GM12878 (cell line): Measurements from ENCODE around the gene SMG9. TPM values are rescaled to one million over a fixed set of nuclear protein-coding genes. Genes with fewer than 3 reads are reported as not detected.

Experiments used
- BHLHE40 ChIP-seq, 2 experiments: fragments of 450-650 bp in 1 of 2; IDR thresholded peaks; 2 replicates each; pipeline ENCODE4 v1.6.1; 2011 to 2017; ENCODE audit warnings: low read depth in 2 of 2, borderline replicate concordance in 1 of 2, improper control_type of control experiment in 1 of 2, low read length in 1 of 2, mild to moderate bottlenecking in 1 of 2
- DPF2 ChIP-seq: fragments of 450-650 bp; IDR thresholded peaks from 2 replicates; pipeline ENCODE4 v1.6.1; 2017; ENCODE audit warnings: mild to moderate bottlenecking
- EGR1 ChIP-seq, 2 experiments: IDR thresholded peaks; 1 replicate in 1 of 2; 2 replicates in 1 of 2; pipeline ENCODE4 v1.6.1; 2011 to 2012; ENCODE audit warnings: low read depth in 2 of 2, low read length in 2 of 2, borderline replicate concordance in 1 of 2, mild to moderate bottlenecking in 1 of 2, moderate library complexity in 1 of 2
- HDAC6 ChIP-seq: fragments of 200-600 bp; sonication (generic); IDR thresholded peaks from one replicate; pipeline ENCODE4 v1.8.0; 2017; ENCODE audit warnings: antibody characterized with exemption; ENCODE audit not compliant: unreplicated experiment
- IRF4 ChIP-seq: IDR thresholded peaks from 2 replicates; pipeline ENCODE4 v1.6.1; 2011; ENCODE audit warnings: low read depth, low read length
- KDM1A ChIP-seq: fragments of 200-600 bp; sonication (generic); IDR thresholded peaks from 2 replicates; pipeline ENCODE4 v1.6.1; 2016; ENCODE audit warnings: borderline replicate concordance
- MYB ChIP-seq: fragments of 150-350 bp; IDR thresholded peaks from 2 replicates; pipeline ENCODE4 v1.6.1; 2014; ENCODE audit warnings: mild to moderate bottlenecking, low read depth, low read length, borderline replicate concordance
- POLR2AphosphoS2 ChIP-seq: IDR thresholded peaks from 2 replicates; pipeline ENCODE4 v1.6.1; 2011; ENCODE audit warnings: low read depth, mild to moderate bottlenecking, low read length, improper control_type of control experiment, moderate library complexity
- SP1 ChIP-seq: IDR thresholded peaks from one replicate; pipeline ENCODE4 v1.6.1; 2011; ENCODE audit warnings: low read depth, low read length
- STAT3 ChIP-seq: IDR thresholded peaks from 2 replicates; pipeline ENCODE4 v1.6.1; 2011; ENCODE audit warnings: low read depth, low read length, improper control_type of control experiment
- SUPT20H ChIP-seq: IDR thresholded peaks from 2 replicates; pipeline ENCODE4 v1.6.1; 2011; ENCODE audit warnings: low read depth, mild to moderate bottlenecking, low read length, moderate library complexity, borderline replicate concordance; ENCODE audit not compliant: control insufficient read depth
- polyA plus RNA-seq, 11 experiments: library from polyadenylated mRNA; depleted of rRNA in 4 of 11; unstranded in 6 of 11; stranded (reverse) in 5 of 11; fragments of >200 nt; fragmentation: Nextera tagmentation in 4 of 11; fragmentation: Illumina TruSeq in 1 of 11; extraction: Ambion mirVana in 4 of 11; extraction: Trizol in 1 of 11; gene quantifications; 1 replicate in 1 of 11; 2 replicates in 10 of 11; pipeline versions ENCODE4 v1.2.1 to v1.2.3, GENCODE V29; 2011 to 2016; ENCODE audit warnings: inconsistent platforms in 2 of 11, missing spikeins in 2 of 11, low read depth in 1 of 11
- total RNA-seq, 4 experiments: library from RNA; depleted of rRNA in 3 of 4; stranded (reverse); fragments of >200 nt in 3 of 4; fragmentation: Illumina TruSeq in 1 of 4; extraction: Trizol in 1 of 4; gene quantifications; 2 replicates each; pipeline versions ENCODE4 v1.2.1 to v1.2.3, GENCODE V29; 2013 to 2021
- TF ChIP-seq, protein P1 (sequence below): IDR thresholded peaks from 2 replicates; pipeline ENCODE4 v1.6.1; 2012; ENCODE audit warnings: mild to moderate bottlenecking, low read depth, low read length
- TF ChIP-seq, protein P2 (sequence below): fragments of 450-650 bp; IDR thresholded peaks from 2 replicates; pipeline ENCODE4 v1.6.1; 2014; ENCODE audit warnings: mild to moderate bottlenecking
- TF ChIP-seq, protein P3 (sequence below): IDR thresholded peaks from 2 replicates; pipeline ENCODE4 v1.6.1; 2012; ENCODE audit warnings: low read length, inconsistent platforms
- TF ChIP-seq, protein P4 (sequence below): IDR thresholded peaks from 2 replicates; pipeline ENCODE4 v1.6.1; 2012; ENCODE audit warnings: low read depth, low read length, improper control_type of control experiment

Gene SMG9
- total and polyA plus RNA-seq, 10 of the 15 experiments (the other 5 are each of a cell fraction or from before 2014, with no cell fraction given) = 0.69 to 52.2 (median 28.1) TPM

DNA sequence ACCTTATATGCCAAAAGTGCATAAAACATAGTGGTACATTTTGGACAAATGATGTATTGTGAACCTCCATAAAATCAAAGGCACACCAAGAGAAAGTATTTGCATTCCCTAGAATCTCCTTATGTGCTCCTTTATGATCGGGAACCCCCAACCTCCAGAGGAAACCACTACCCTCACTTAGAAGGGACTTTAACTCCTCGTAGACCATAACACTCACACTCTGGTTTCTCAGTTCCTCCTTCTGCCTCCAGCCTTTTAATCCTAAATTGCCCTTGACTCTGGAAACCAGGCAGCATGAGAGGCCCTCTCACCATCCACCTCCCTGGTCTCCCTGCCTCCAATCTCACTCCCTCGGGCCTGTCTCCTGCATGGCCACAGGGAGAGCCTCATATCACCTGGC, 35.8 kb upstream of the SMG9 start (continued):
- TF ChIP-seq, protein P1, sequence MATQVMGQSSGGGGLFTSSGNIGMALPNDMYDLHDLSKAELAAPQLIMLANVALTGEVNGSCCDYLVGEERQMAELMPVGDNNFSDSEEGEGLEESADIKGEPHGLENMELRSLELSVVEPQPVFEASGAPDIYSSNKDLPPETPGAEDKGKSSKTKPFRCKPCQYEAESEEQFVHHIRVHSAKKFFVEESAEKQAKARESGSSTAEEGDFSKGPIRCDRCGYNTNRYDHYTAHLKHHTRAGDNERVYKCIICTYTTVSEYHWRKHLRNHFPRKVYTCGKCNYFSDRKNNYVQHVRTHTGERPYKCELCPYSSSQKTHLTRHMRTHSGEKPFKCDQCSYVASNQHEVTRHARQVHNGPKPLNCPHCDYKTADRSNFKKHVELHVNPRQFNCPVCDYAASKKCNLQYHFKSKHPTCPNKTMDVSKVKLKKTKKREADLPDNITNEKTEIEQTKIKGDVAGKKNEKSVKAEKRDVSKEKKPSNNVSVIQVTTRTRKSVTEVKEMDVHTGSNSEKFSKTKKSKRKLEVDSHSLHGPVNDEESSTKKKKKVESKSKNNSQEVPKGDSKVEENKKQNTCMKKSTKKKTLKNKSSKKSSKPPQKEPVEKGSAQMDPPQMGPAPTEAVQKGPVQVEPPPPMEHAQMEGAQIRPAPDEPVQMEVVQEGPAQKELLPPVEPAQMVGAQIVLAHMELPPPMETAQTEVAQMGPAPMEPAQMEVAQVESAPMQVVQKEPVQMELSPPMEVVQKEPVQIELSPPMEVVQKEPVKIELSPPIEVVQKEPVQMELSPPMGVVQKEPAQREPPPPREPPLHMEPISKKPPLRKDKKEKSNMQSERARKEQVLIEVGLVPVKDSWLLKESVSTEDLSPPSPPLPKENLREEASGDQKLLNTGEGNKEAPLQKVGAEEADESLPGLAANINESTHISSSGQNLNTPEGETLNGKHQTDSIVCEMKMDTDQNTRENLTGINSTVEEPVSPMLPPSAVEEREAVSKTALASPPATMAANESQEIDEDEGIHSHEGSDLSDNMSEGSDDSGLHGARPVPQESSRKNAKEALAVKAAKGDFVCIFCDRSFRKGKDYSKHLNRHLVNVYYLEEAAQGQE = no peak
- peak; percentile 94 for TF ChIP-seq DPF2
- TF ChIP-seq MYB = no peak
- TF ChIP-seq SP1 = no peak
- no peak for TF ChIP-seq EGR1 (IDR thresholded peaks at IDR 0.05; ENCODE audit: borderline replicate concordance in 1 of 2, low read depth in 2 of 2, low read length in 2 of 2)
- TF ChIP-seq SUPT20H = no peak
- no peak for TF ChIP-seq KDM1A
- no peak for TF ChIP-seq POLR2AphosphoS2
- TF ChIP-seq, protein P2, sequence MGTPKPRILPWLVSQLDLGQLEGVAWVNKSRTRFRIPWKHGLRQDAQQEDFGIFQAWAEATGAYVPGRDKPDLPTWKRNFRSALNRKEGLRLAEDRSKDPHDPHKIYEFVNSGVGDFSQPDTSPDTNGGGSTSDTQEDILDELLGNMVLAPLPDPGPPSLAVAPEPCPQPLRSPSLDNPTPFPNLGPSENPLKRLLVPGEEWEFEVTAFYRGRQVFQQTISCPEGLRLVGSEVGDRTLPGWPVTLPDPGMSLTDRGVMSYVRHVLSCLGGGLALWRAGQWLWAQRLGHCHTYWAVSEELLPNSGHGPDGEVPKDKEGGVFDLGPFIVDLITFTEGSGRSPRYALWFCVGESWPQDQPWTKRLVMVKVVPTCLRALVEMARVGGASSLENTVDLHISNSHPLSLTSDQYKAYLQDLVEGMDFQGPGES = no peak
- TF ChIP-seq HDAC6 = no peak
- no peak for TF ChIP-seq STAT3
- TF ChIP-seq IRF4 = peak; percentile 81
- TF ChIP-seq, protein P3, sequence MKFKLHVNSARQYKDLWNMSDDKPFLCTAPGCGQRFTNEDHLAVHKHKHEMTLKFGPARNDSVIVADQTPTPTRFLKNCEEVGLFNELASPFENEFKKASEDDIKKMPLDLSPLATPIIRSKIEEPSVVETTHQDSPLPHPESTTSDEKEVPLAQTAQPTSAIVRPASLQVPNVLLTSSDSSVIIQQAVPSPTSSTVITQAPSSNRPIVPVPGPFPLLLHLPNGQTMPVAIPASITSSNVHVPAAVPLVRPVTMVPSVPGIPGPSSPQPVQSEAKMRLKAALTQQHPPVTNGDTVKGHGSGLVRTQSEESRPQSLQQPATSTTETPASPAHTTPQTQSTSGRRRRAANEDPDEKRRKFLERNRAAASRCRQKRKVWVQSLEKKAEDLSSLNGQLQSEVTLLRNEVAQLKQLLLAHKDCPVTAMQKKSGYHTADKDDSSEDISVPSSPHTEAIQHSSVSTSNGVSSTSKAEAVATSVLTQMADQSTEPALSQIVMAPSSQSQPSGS = no peak
- TF ChIP-seq, protein P4, sequence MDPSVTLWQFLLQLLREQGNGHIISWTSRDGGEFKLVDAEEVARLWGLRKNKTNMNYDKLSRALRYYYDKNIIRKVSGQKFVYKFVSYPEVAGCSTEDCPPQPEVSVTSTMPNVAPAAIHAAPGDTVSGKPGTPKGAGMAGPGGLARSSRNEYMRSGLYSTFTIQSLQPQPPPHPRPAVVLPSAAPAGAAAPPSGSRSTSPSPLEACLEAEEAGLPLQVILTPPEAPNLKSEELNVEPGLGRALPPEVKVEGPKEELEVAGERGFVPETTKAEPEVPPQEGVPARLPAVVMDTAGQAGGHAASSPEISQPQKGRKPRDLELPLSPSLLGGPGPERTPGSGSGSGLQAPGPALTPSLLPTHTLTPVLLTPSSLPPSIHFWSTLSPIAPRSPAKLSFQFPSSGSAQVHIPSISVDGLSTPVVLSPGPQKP = no peak
- peak in 1 of 2 experiments; percentile 27; a peak in 1 of 4 replicates for TF ChIP-seq BHLHE40 (IDR thresholded peaks at IDR 0.05; ENCODE audit: borderline replicate concordance in 1 of 2, low read depth in 2 of 2, low read length in 1 of 2)
